ENCODE measurements around the gene PRKCH.

DNA sequence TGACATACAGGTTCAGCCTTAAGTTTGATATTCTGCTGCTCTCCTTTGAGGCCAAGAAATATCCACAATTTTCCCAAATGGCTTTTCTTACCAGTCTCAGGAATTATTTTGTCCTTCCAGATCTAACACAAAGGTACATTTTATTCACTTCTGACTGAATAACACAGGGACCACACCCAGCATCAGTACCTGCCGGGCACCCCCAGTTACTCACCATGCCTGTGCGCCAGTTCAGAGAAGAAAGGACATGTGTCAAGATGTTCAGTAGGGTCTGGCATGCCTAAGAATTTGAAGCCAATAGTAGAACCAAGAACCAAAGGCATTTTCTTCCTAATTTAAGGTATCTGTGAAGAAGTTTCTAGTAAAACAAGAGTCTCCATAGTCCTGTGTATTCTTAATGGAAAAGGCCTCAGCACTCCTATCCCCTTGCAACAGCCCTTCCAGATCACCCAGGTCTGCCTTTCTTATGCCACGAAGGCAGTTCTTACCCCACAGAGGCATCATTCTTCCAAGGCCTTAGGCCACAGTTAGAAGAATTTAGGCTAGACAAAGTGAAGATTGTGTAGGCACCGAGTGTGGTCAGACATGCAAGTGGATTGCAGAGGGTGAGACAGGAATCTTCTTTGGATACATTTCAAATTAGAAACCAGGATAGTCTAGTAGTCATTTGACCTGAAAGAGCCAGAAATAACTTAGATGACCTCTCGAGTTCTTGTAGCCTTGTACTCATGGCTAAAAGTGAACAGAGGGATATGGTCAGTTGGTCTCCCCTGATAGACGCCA, 233.9 kb downstream of the PRKCH start:
- no peak for TF ChIP-seq CTCF (IDR thresholded peaks at IDR 0.05; ENCODE audit: insufficient read depth, low read length, poor library complexity, severe bottlenecking)
- TF ChIP-seq EZH2phosphoT487 (conservative IDR thresholded peaks at IDR 0.05; ENCODE audit: low read length): no peak

Data from SU-DHL-6 (cell line).